ENCODE data around the gene TMPRSS3.

The TMPRSS3 gene

GRCh38 chr21:42340187-42341050 is 55.4 kb downstream of the TMPRSS3 start:
- Histone ChIP-seq H3K9me3 (ENCODE audit: severe bottlenecking) (no peaks in the 10 kb centered on the region), H3K4me3 (ENCODE audit: low read depth, low read length) (no peak overlapping the region), H3K27ac (no peak overlapping the region), H3K36me3 (no peaks in the 10 kb centered on the region), H3K27me3 (ENCODE audit: insufficient read depth, low read depth, severe bottlenecking) (no peaks in the 10 kb centered on the region)
- no peak for DNase-seq
- TF ChIP-seq, protein P1, sequence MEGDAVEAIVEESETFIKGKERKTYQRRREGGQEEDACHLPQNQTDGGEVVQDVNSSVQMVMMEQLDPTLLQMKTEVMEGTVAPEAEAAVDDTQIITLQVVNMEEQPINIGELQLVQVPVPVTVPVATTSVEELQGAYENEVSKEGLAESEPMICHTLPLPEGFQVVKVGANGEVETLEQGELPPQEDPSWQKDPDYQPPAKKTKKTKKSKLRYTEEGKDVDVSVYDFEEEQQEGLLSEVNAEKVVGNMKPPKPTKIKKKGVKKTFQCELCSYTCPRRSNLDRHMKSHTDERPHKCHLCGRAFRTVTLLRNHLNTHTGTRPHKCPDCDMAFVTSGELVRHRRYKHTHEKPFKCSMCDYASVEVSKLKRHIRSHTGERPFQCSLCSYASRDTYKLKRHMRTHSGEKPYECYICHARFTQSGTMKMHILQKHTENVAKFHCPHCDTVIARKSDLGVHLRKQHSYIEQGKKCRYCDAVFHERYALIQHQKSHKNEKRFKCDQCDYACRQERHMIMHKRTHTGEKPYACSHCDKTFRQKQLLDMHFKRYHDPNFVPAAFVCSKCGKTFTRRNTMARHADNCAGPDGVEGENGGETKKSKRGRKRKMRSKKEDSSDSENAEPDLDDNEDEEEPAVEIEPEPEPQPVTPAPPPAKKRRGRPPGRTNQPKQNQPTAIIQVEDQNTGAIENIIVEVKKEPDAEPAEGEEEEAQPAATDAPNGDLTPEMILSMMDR (IDR thresholded peaks at IDR 0.05; ENCODE audit: low read depth, low read length), result no peak

- no peak overlapping the region for H3K27ac ChIP-seq
- DNase-seq, result no peak
- no peaks in the 10 kb centered on the region for H3K36me3 ChIP-seq
- H3K9me3 ChIP-seq (ENCODE audit: severe bottlenecking), result no peaks in the 10 kb centered on the region
- no peak overlapping the region for H3K4me3 ChIP-seq (ENCODE audit: low read depth, low read length)
- TF ChIP-seq, protein P1 (IDR thresholded peaks at IDR 0.05; ENCODE audit: low read depth, low read length), result no peak
- H3K27me3 ChIP-seq (ENCODE audit: insufficient read depth, low read depth, severe bottlenecking), result no peaks in the 10 kb centered on the region
These were observed 56.8 kb downstream of the TMPRSS3 start for GRCh38 chr21:42338729-42339715.

- Histone ChIP-seq H3K4me3 (ENCODE audit: low read depth, low read length) (no peak overlapping the region), H3K36me3 (no peaks in the 10 kb centered on the region), H3K27me3 (ENCODE audit: insufficient read depth, low read depth, severe bottlenecking) (no peaks in the 10 kb centered on the region), H3K27ac (no peak overlapping the region), H3K9me3 (ENCODE audit: severe bottlenecking) (no peaks in the 10 kb centered on the region)
- TF ChIP-seq, protein P1 (IDR thresholded peaks at IDR 0.05; ENCODE audit: low read depth, low read length), result peak; percentile 95
- peak; percentile 88 for DNase-seq
These were observed 57.8 kb downstream of the TMPRSS3 start for GRCh38 chr21:42337830-42338728.

- DNase-seq, result no peak
- Histone ChIP-seq H3K4me3 (ENCODE audit: low read depth, low read length) (no peak overlapping the region), H3K36me3 (no peaks in the 10 kb centered on the region), H3K9me3 (ENCODE audit: severe bottlenecking) (no peaks in the 10 kb centered on the region), H3K27ac (no peak overlapping the region), H3K27me3 (ENCODE audit: insufficient read depth, low read depth, severe bottlenecking) (no peaks in the 10 kb centered on the region)
- TF ChIP-seq, protein P1 (IDR thresholded peaks at IDR 0.05; ENCODE audit: low read depth, low read length), result no peak
These were observed 58.6 kb downstream of the TMPRSS3 start for GRCh38 chr21:42337276-42337675.

DNA sequence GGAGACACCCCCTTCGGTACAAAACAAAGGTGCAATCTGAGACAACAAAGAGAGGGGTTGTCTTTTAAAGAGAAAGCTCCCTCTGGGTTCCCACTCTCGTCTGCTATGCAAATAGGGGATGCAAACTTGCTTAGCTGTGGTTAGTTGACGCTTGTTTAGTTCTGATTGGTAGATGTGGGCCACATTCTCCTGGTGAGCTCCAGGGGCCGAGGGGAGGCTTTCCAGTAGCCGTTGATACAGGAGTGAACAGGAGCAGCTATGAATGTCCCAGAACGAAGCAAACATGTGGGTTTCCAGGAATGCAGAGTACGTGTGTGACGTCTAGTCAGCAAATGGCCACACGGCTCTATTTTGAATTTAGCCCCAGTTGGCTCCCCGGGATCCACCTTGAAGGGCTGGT is 59.8 kb downstream of the TMPRSS3 start:
- Histone ChIP-seq H3K36me3 (no peaks in the 10 kb centered on the region), H3K27ac (no peak overlapping the region), H3K27me3 (ENCODE audit: insufficient read depth, low read depth, severe bottlenecking) (no peaks in the 10 kb centered on the region), H3K4me3 (ENCODE audit: low read depth, low read length) (no peak overlapping the region), H3K9me3 (ENCODE audit: severe bottlenecking) (no peaks in the 10 kb centered on the region)
- TF ChIP-seq, protein P1 (IDR thresholded peaks at IDR 0.05; ENCODE audit: low read depth, low read length), result no peak
- no peak for DNase-seq

Data from WERI-Rb-1 (cell line).